GM10847 (cell line): ENCODE results near the gene EHMT1.

Experiments
- POLR2A ChIP-seq: IDR thresholded peaks from 2 replicates; pipeline ENCODE4 v1.6.1; 2011; ENCODE audit not compliant: insufficient read length; ENCODE audit errors: extremely low read depth

EHMT1 gene

GRCh38 chr9:137812356-137813023 is 193.7 kb downstream of the EHMT1 start:
- TF ChIP-seq POLR2A: no peak

- TF ChIP-seq POLR2A: no peak
Measured at GRCh38 chr9:137813167-137813566, 194.4 kb downstream of the EHMT1 start.

DNA sequence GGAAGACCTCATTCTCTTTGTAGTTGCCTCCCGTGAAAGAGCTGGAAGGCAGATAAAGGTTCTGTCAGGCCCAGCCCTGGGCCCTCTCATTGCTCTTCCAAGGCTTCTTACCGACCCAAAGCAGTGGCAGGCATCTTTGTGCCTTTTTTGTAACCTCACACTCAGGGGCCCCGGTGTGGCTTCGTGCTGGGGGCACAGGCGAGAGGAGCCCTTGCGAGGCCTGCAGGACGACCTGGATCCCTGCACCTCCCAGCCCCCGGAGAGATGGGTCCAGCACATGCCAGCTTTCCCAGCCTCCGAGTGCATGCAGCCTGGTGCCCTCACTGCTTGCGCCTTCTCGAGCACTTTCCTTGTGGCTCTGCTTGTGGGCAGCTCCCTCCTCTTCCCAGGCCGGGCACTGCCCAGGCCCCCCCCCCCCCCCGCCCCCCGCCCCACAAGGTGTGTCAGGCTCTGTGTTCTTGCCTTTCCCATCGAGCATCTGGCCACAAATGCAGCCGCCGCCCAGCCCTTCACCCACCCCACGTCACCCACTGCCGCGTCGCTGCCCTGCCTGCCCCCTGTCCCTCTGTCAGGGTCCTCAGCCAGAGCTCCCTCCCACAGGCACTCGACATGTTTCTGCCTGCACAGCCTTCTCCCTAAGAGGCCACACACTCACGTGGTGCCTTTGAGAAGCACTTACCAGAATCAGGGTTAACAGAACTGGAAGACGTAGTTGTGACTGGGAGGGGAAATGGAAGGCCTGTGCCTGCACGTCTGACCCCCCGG is 195.0 kb downstream of the EHMT1 start:
- TF ChIP-seq POLR2A: no peak

DNA sequence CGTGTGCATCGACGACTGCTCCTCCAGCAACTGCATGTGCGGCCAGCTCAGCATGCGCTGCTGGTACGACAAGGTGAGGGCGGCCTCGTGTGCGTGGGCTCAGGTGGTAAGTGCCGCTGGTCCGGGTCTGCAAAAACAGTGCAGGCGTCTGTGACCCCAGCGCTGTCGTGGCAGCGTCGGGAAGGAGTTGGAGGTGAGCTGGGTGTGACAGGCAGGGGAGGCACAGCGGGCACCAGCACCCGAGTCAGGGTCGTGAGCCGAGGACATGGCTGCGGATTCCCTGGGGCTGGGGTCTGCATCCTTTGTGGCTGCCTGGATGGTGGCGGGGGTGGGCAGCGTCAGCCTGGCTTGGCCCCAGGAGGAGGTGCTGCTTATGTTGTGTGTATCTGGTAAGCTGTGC is 195.6 kb downstream of the EHMT1 start:
- no peak for TF ChIP-seq POLR2A

DNA sequence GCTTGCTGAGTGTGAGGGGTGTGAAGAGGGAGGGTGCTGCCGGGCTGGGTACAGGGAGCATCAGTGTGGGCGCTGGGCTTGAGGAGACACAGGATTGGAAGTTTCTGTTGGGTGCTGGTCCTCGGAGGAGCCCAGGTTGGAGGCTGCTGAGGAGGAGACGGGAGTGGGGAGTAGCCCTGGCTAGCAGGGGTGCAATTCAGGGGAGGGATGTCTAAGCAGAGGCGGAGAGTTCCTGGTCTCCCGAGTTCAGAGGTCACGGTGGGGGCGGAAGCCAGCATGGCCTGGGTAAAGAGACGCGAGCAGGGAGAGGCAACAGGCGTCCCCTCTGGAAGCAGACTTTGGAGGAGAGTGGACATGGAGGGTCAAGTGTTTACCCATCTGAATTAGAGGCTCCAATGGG is 196.0 kb downstream of the EHMT1 start:
- TF ChIP-seq POLR2A: no peak

DNA sequence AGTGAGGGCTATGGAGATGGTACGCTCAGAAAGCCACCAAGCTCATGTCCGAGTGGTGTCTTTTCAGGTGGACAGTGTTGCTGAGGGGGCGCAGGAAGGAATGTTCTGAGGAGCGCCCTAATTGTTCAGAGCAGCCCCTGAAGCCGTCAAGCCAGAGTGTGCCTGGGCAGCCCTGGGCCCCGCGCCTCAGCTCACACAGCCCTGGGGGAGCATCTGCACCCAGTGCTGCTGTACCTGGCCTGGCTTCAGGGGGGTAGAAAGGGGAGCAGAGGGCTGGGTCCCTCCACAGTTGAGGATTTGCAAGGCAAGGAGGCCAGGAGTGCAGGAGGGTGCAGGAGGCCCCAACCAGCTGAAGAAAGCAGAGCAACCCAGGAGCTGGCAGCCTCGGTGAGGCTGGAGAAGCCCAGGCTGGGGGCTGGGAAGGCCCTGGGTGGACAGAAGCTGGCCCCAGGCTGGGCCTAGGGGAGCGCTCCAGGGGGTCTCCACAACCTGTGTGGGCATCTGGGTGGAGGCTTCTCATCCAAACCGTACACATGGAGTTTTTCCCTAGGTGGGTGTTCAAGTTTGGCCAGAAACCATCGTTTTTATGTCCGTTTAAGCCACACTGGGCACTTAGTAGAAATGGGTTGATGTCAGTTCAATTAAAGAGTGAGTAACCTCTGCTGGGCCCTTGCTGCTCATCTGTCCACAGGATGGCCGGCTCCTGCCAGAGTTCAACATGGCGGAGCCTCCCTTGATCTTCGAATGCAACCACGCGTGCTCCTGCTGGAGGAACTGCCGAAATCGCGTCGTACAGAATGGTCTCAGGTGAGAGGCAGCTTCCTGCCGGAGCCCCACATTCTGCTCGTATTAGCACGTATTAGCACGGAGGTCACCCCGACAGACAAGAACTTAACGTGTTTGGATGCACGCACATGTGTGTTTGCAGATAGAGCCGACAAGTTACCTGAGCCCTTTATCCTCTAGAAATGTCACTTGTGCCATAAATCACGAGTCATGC is 196.8 kb downstream of the EHMT1 start:
- TF ChIP-seq POLR2A: no peak

DNA sequence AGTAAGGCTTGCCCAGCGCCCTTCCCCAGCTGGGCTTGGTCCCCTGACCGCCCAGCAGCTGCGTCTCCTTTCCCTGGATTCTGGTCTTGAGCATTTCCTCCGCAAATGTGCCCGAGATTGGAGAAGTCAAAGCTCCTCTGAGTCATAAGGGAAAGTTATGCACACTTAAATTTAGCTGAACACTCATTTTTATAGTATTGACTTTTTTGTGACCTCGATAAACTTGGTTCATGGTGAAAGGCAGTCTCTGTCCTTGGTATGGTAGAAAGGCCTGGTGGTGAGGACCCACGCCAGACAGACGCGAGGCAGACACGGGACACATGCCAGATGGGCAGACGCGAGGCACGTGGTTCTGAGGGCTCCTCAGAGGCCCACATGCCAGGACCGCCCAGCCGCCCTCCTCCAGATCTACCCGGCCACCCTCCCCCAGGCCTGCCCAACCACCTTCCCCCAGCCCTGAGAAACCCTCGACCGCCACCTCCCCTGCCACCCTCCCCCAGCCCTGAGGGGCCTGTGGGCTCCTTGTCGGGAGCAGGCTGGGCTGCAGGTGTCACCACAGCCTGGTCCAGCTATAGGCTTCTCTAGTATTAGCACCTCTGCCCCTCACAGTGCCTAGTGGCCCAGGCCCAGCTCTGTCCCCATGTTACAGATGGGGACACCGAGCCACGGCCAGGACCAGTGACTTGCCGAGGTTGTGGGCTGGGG is 197.9 kb downstream of the EHMT1 start:
- no peak for TF ChIP-seq POLR2A

GRCh38 chr9:137817236-137818200 is 198.7 kb downstream of the EHMT1 start:
- no peak for TF ChIP-seq POLR2A

DNA sequence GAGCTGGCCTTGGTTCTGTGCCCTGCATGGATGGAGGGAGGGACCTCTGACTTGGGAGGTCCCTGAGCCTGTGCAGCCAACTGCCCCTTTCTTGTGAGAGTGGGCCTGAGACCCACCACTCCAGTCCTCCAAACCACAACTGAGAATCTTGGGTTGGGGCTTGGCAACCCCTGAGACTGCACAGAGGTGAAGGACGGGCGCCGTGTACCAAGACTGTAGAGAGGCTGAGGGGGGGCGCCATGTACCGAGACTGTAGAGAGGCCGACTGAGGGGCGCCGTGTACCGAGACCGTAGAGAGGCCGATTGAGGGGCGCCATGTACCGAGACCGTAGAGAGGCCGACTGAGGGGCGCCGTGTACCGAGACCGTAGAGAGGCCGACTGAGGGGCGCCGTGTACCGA is 199.5 kb downstream of the EHMT1 start:
- TF ChIP-seq POLR2A: no peak

DNA sequence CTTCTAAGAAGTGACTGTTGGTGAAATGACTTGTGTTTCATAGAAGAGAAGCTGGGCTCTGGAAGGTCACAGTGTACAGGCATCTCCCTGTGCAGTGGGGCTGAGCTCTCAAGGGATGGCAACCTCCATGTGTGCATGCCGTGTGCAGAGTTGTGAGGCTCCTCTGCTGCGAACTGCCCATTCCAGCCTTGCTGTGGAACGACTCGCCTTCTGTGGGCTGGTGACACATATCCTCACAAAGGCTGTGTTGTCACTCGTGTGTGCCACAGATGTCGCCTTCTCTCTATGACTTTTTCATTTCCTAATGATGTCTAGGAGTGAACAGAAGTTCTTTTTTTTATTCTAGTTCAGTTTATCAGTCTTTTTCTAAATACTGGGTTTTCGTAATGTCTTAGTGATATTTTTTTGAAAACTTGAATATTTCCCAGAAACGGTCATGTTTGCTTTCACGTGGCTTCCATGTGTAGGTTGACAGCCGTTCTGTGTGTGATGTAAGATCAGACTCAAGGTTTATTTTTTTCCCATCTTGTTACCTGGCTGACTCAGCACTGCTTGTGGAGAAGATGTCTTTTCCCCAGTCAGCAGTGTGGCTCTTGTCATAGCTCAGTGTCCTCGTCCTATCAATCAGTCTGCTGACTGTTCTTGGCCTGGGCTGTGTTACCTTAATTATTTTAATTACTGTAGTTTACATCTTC is 201.5 kb downstream of the EHMT1 start:
- no peak for TF ChIP-seq POLR2A

DNA sequence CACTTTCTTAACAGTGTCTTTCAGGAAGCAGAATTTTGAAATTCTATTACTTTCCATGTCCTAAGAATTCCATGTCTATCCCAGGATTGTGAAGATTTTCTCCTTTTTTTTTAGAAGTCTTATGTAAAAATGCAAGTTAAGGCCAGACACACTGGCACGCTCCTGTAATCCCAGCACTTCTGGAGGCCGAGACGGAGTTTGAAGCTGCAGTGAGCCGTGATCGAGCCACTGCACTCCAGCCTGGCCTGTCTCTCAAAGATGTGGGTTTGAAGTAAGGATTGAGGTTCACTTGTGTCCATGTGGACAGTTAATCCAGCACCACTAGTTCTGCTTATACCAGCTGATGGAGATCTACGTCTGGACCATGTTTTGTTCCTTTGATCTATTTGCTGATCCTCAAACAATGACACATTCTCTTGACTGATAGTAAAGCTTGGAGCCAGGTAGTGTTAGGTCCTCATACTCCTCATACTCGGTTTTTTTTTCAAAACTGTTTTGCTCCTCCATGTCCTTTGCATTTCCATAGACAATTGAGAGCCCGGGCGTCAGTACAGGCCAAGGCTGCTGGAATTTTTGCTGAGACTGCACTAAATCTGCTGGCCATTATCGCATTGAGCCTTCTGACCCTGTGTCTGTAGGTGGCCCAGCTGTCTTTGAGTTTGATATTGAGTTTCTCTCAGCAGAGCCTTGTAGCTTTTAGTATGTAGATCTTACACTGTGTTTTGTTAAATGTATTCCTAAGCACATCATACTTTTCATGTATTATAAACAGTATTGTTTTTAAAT is 205.4 kb downstream of the EHMT1 start:
- no peak for TF ChIP-seq POLR2A

DNA sequence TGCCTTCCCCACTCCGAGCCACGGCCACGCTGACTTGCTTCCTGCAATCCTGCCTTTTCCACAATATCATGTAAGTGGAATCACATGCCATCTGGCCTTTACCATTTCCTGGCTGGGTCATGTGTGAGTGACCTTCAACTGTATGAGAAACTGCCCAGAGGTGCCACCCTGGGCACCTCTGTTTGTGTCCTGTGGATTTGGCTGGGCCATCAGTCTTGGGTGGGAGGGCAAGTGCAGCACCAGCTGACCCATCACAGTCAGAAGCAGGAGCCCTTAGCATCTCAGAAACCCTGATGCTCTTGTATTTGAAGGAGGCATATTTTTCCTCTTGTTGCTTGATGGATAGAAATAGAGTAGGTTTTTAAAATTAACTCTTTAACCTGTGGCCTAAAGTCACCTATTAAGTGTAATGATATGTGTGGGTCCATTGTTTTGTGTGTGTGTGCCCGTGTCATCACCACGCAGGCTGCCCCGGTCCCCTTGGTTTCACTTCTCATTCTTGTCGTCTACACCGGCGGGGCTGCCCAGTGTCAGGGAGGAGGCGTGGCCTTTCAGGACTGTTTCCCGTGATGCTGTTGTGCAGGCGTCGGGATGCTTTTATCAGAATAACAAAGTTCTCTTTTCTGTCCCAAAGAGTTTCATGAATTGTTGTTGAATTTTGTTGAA is 206.7 kb downstream of the EHMT1 start:
- no peak for TF ChIP-seq POLR2A
